Gastrocnemius medialis (tissue), 4 donors: ENCODE data around the gene MAP3K20. TPM values are rescaled to one million over a fixed set of nuclear protein-coding genes. Genes with fewer than 3 reads are reported as not detected.
A peak's percentile ranks its signal among the peaks of the same experiment; 100 is the strongest.

Experiments used
- ATAC-seq, 2 donors: fragments of 150-250 bp; one replicate each; pipeline ENCODE4 v1.9.1; 2016
- DNase-seq, 2 donors: peaks; one replicate each; pipeline ENCODE4 v3.0.0-alpha.2; 2019
- H3K27ac ChIP-seq, 4 donors: fragments of 200-600 bp; sonication (generic); 1 replicate in 1 of 4; 2 replicates in 3 of 4; pipeline ENCODE4 v1.5.1; 2016 to 2018; ENCODE audit warnings: mild to moderate bottlenecking in 2 of 4, moderate library complexity in 1 of 4
- H3K27me3 ChIP-seq, 3 donors: fragments of 200-600 bp; sonication (generic) in 2 of 3; 1 replicate in 1 of 3; 2 replicates in 2 of 3; pipeline versions ENCODE4 v1.5.1 to v1.6.0; 2016 to 2019; ENCODE audit warnings: mild to moderate bottlenecking in 1 of 3, moderate library complexity in 1 of 3
- H3K36me3 ChIP-seq, 2 donors: fragments of 200-600 bp; sonication (generic) in 1 of 2; one replicate each; pipeline ENCODE4 v1.5.1; 2017 to 2018
- H3K4me1 ChIP-seq, 2 donors: fragments of 200-600 bp; sonication (generic) in 1 of 2; one replicate each; pipeline ENCODE4 v1.5.1; 2016 to 2017; ENCODE audit warnings: mild to moderate bottlenecking in 2 of 2
- H3K4me3 ChIP-seq, 4 donors: fragments of 200-600 bp; sonication (generic) in 3 of 4; 1 replicate in 1 of 4; 2 replicates in 3 of 4; pipeline ENCODE4 v1.5.1; 2016 to 2019; ENCODE audit warnings: mild to moderate bottlenecking in 2 of 4
- H3K9me3 ChIP-seq, 3 donors: fragments of 200-600 bp; sonication (generic) in 2 of 3; 1 replicate in 1 of 3; 2 replicates in 2 of 3; pipeline ENCODE4 v1.5.1; 2016 to 2019
- CTCF ChIP-seq, 5 experiments: fragments of 450-650 bp in 3 of 5; fragments of 200-600 bp in 2 of 5; sonication (generic) in 2 of 5; IDR thresholded peaks in 4 of 5; conservative IDR thresholded peaks in 1 of 5; 1 replicate in 4 of 5; 2 replicates in 1 of 5; pipeline ENCODE4 v1.5.1; 2016 to 2019; ENCODE audit warnings: antibody characterized with exemption in 5 of 5, mild to moderate bottlenecking in 3 of 5, moderate library complexity in 3 of 5
- POLR2A ChIP-seq, 2 donors: fragments of 450-650 bp; IDR thresholded peaks; one replicate each; pipeline ENCODE4 v1.6.1; 2017; ENCODE audit warnings: antibody characterized with exemption in 2 of 2, mild to moderate bottlenecking in 2 of 2, moderate library complexity in 2 of 2
- in situ Hi-C, 4 donors: fragments of 200-750 bp; cut with MboI; loops; one replicate each; pipeline versions ENCODE4 v1.15.0 to v1.8.0; 2017; ENCODE audit warnings: low sequenced_read_pairs in 4 of 4
- intact Hi-C: fragments of 100-400 bp; cut with DNase I; formaldehyde crosslinking; loops from one replicate; pipeline ENCODE4 v1.15.1; 2023; ENCODE audit warnings: low total_unique reads
- total RNA-seq, 4 donors: library from RNA; depleted of rRNA; stranded (reverse); fragments of >200 nt; gene quantifications; one replicate each; pipeline versions ENCODE4 v1.1.0 to v1.2.3, GENCODE V29; 2016

The MAP3K20 gene
- 100 to 1,000 TPM; 225 to 517 (median 280) TPM for total RNA-seq

GRCh38 chr2:173075781-173076580 is at the start of gene MAP3K20:
Gene MAP3K20 (plus strand): TSS chr2:173075846. CDS start chr2:173091032, 15,186 bp downstream.
- peak; percentile 75 to 78 for ATAC-seq

GRCh38 chr2:173026479-173026878 is 49.2 kb upstream of the MAP3K20 start:
- Histone ChIP-seq H3K4me3 (no peak overlapping the region), H3K36me3 (no peaks in the 10 kb centered on the region), H3K27me3 (no peaks in the 10 kb centered on the region), H3K27ac (peak overlapping the region in 3 of 4 donors; percentile 86 to 94 (median 93)), H3K9me3 (no peaks in the 10 kb centered on the region), H3K4me1 (peaks cover 48 to 51% of the 10 kb centered on the region in 2 donors)
- in situ Hi-C loops: loop anchor here (5.0 to 25.0 kb wide), 5 partner anchors 49 to 986 kb away; partner anchors contain the start of gene CDCA7 (in 1 of the 4)
- DNase-seq: no peak
- TF ChIP-seq POLR2A (IDR thresholded peaks at IDR 0.05) (no peak), CTCF (IDR thresholded peaks at IDR 0.05 in 4 of 5, conservative IDR thresholded peaks at IDR 0.05 in 1 of 5) (no peak)
- intact Hi-C loops: loop anchor here (2.0 to 5.0 kb wide), 3 partner anchors 24 to 421 kb away; no protein-coding TSS in a partner anchor
- no peak for ATAC-seq

More at GRCh38 chr2:173075781-173076580, at the start of gene MAP3K20:
- H3K36me3 ChIP-seq: no peaks in the 10 kb centered on the region
- TF ChIP-seq CTCF (IDR thresholded peaks at IDR 0.05 in 4 of 5, conservative IDR thresholded peaks at IDR 0.05 in 1 of 5) (peak; percentile 31 to 72 (median 63)), POLR2A (IDR thresholded peaks at IDR 0.05) (peak; percentile 84 to 95)
- in situ Hi-C loops: loop anchor here in 2 of 4 donors (5.0 to 10.0 kb wide), 2 partner anchors 136 to 139 kb away; no protein-coding TSS in a partner anchor
- H3K27ac ChIP-seq: peak within 1 kb of the TSS; percentile 88 to 98 (median 96)
- peak within 1 kb of the TSS; percentile 59 to 83 (median 80) for H3K4me3 ChIP-seq
- peaks cover 54 to 67% of the 10 kb centered on the region in 2 donors for H3K4me1 ChIP-seq
- intact Hi-C loops: loop anchor here (1.0 to 2.0 kb wide), 2 partner anchors 45 to 135 kb away; no protein-coding TSS in a partner anchor
- no peaks in the 10 kb centered on the region for H3K9me3 ChIP-seq
- DNase-seq: peak; percentile 75 to 82
- H3K27me3 ChIP-seq: no peaks in the 10 kb centered on the region

- TF ChIP-seq CTCF (IDR thresholded peaks at IDR 0.05 in 4 of 5, conservative IDR thresholded peaks at IDR 0.05 in 1 of 5): peak; percentile 94 to 98 (median 95)
- peak; percentile 18 to 87 for TF ChIP-seq POLR2A (IDR thresholded peaks at IDR 0.05)
- no peaks in the 10 kb centered on the region for H3K36me3 ChIP-seq
- H3K9me3 ChIP-seq: no peaks in the 10 kb centered on the region
- in situ Hi-C loops: loop anchor here (5.0 to 25.0 kb wide), 5 partner anchors 50 to 985 kb away; partner anchors contain the start of gene CDCA7 (in 1 of the 4)
- peaks cover 56 to 57% of the 10 kb centered on the region in 2 donors for H3K4me1 ChIP-seq
- ATAC-seq (peak; percentile 71 to 78), DNase-seq (peak; percentile 77 to 84)
- no peaks in the 10 kb centered on the region for H3K27me3 ChIP-seq
- intact Hi-C loops: loop anchor here (1.0 to 5.0 kb wide), 5 partner anchors 25 to 420 kb away; partner anchors contain the start of gene CDCA7
- peak overlapping the region; percentile 86 to 94 (median 90) for H3K27ac ChIP-seq
- H3K4me3 ChIP-seq: peak overlapping the region in 3 of 4 donors; percentile 14 to 27 (median 18)
Observed at GRCh38 chr2:173027181-173028128, 48.2 kb upstream of the MAP3K20 start.

- intact Hi-C loops: loop anchor here (5.0 kb wide), 2 partner anchors 374 to 419 kb away; no protein-coding TSS in a partner anchor
- no peaks in the 10 kb centered on the region for H3K27me3 ChIP-seq
- ATAC-seq: peak; percentile 8 to 24
- peak overlapping the region; percentile 86 to 94 (median 90) for H3K27ac ChIP-seq
- peaks cover 58 to 63% of the 10 kb centered on the region in 2 donors for H3K4me1 ChIP-seq
- peak overlapping the region in 2 of 4 donors; percentile 14 to 27 for H3K4me3 ChIP-seq
- no peak for TF ChIP-seq POLR2A (IDR thresholded peaks at IDR 0.05)
- TF ChIP-seq CTCF (IDR thresholded peaks at IDR 0.05 in 4 of 5, conservative IDR thresholded peaks at IDR 0.05 in 1 of 5): no peak
- in situ Hi-C loops: loop anchor here (5.0 to 25.0 kb wide), 5 partner anchors 51 to 984 kb away; partner anchors contain the start of gene CDCA7 (in 1 of the 4)
- H3K36me3 ChIP-seq: no peaks in the 10 kb centered on the region
- no peaks in the 10 kb centered on the region for H3K9me3 ChIP-seq
- no peak for DNase-seq
Observed at GRCh38 chr2:173028141-173028540, 47.5 kb upstream of the MAP3K20 start.
